GM23338 (cell line): ENCODE data around the gene SLC25A12. TPM values are rescaled to one million over a fixed set of nuclear protein-coding genes. Genes with fewer than 3 reads are reported as not detected.

Source experiments
- ATAC-seq: fragments of 200-7000 bp; cut with Tn5 transposase; 3 replicates; pipeline ENCODE4 v1.9.1; 2020
- DNase-seq: peaks from one replicate; pipeline ENCODE4 v3.0.0-alpha.2; 2015; ENCODE audit warnings: low spot score
- H2AFZ ChIP-seq: fragments of 200-600 bp; sonication (generic); 2 replicates; pipeline ENCODE4 v1.8.0; 2016; ENCODE audit warnings: antibody characterized with exemption, mild to moderate bottlenecking, moderate library complexity
- H3F3A ChIP-seq: fragments of 200-600 bp; sonication (generic); replicated peaks from 2 replicates; pipeline ENCODE4 v1.8.0; 2017; ENCODE audit warnings: antibody characterized with exemption, mixed run types, low read depth
- H3K27ac ChIP-seq: fragments of 200-600 bp; sonication (generic); 2 replicates; pipeline ENCODE4 v1.6.1; 2016; ENCODE audit warnings: low read depth
- H3K27me3 ChIP-seq: fragments of 200-600 bp; sonication (generic); 2 replicates; pipeline ENCODE4 v1.8.0; 2016; ENCODE audit warnings: mild to moderate bottlenecking, mixed run types, moderate library complexity; ENCODE audit not compliant: insufficient read depth
- H3K36me3 ChIP-seq: fragments of 200-600 bp; sonication (generic); 2 replicates; pipeline ENCODE4 v1.8.0; 2016; ENCODE audit warnings: mild to moderate bottlenecking; ENCODE audit not compliant: insufficient read depth
- H3K4me1 ChIP-seq: fragments of 200-600 bp; sonication (generic); 2 replicates; pipeline ENCODE4 v1.8.0; 2016; ENCODE audit warnings: mild to moderate bottlenecking, moderate library complexity; ENCODE audit not compliant: insufficient read depth
- H3K4me2 ChIP-seq: fragments of 200-600 bp; sonication (generic); 2 replicates; pipeline ENCODE4 v1.7.1; 2017; ENCODE audit warnings: mixed run types
- H3K4me3 ChIP-seq: fragments of 200-600 bp; sonication (generic); 2 replicates; pipeline ENCODE4 v1.6.1; 2016; ENCODE audit warnings: mixed run types
- H3K79me2 ChIP-seq: fragments of 200-600 bp; sonication (generic); replicated peaks from 2 replicates; pipeline ENCODE4 v1.8.0; 2017; ENCODE audit warnings: mild to moderate bottlenecking; ENCODE audit not compliant: insufficient read depth
- H3K9me2 ChIP-seq: fragments of 200-600 bp; sonication (generic); 2 replicates; pipeline ENCODE4 v1.8.0; 2017; ENCODE audit not compliant: insufficient read depth
- H4K20me1 ChIP-seq: fragments of 200-600 bp; sonication (generic); replicated peaks from 2 replicates; pipeline ENCODE4 v1.8.0; 2017; ENCODE audit warnings: mild to moderate bottlenecking; ENCODE audit not compliant: insufficient read depth
- H3K27ac Mint-ChIP-seq: 2 replicates; pipeline ENCODE4 v1.8.0; 2020; ENCODE audit warnings: inconsistent platforms, mild to moderate bottlenecking, moderate library complexity, mixed read lengths
- H3K27me3 Mint-ChIP-seq: 3 replicates; pipeline ENCODE4 v1.8.0; 2022; ENCODE audit warnings: low read depth, mild to moderate bottlenecking, moderate library complexity, mixed read lengths, inconsistent platforms; ENCODE audit not compliant: insufficient read depth, poor library complexity
- H3K36me3 Mint-ChIP-seq: 3 replicates; pipeline ENCODE4 v1.8.0; 2021; ENCODE audit warnings: low read depth, mild to moderate bottlenecking, inconsistent platforms, moderate library complexity, mixed read lengths
- H3K4me1 Mint-ChIP-seq: 3 replicates; pipeline ENCODE4 v1.8.0; 2020; ENCODE audit warnings: mild to moderate bottlenecking, inconsistent platforms, mixed read lengths
- H3K4me3 Mint-ChIP-seq: 3 replicates; pipeline ENCODE4 v1.8.0; 2021; ENCODE audit warnings: moderate library complexity, mild to moderate bottlenecking, inconsistent platforms, mixed read lengths
- H3K9me3 Mint-ChIP-seq: 3 replicates; pipeline ENCODE4 v1.8.0; 2020; ENCODE audit warnings: moderate library complexity, mild to moderate bottlenecking, inconsistent platforms, mixed read lengths
- CREB1 ChIP-seq: fragments of 250-450 bp; sonication (Bioruptor Pico); IDR thresholded peaks from 2 replicates; pipeline ENCODE4 v1.5.0; 2020; ENCODE audit warnings: low read depth, mild to moderate bottlenecking, moderate library complexity
- CTCF ChIP-seq, 2 experiments: fragments of 200-600 bp in 1 of 2; sonication (generic) in 1 of 2; conservative IDR thresholded peaks; 2 replicates each; pipeline versions ENCODE4 v1.5.1 to v1.6.1; 2016 to 2017; ENCODE audit warnings: antibody characterized with exemption in 2 of 2, low read depth in 2 of 2, mild to moderate bottlenecking in 2 of 2, moderate library complexity in 1 of 2
- ETS1 ChIP-seq: IDR thresholded peaks from 2 replicates; pipeline ENCODE4 v1.6.1; 2016; ENCODE audit warnings: antibody characterized with exemption
- EZH2 ChIP-seq: fragments of 200-600 bp; sonication (generic); IDR thresholded peaks from one replicate; pipeline ENCODE4 v1.8.0; 2017; ENCODE audit warnings: antibody characterized with exemption, mild to moderate bottlenecking, low read depth; ENCODE audit not compliant: unreplicated experiment
- EZH2phosphoT487 ChIP-seq: fragments of 200-600 bp; sonication (generic); IDR thresholded peaks from one replicate; pipeline ENCODE4 v1.8.1; 2018; ENCODE audit warnings: antibody characterized with exemption; ENCODE audit not compliant: unreplicated experiment
- JUNB ChIP-seq: IDR thresholded peaks from one replicate; pipeline ENCODE4 v1.6.1; 2016; ENCODE audit warnings: antibody characterized with exemption; ENCODE audit not compliant: unreplicated experiment
- NANOG ChIP-seq: IDR thresholded peaks from 2 replicates; pipeline ENCODE4 v1.6.1; 2016; ENCODE audit warnings: antibody characterized with exemption, borderline replicate concordance
- POLR2AphosphoS5 ChIP-seq: IDR thresholded peaks from 2 replicates; pipeline ENCODE4 v1.6.1; 2016; ENCODE audit warnings: antibody characterized with exemption, low read depth
- REST ChIP-seq: IDR thresholded peaks from one replicate; pipeline ENCODE4 v1.6.1; 2018; ENCODE audit warnings: antibody characterized with exemption; ENCODE audit not compliant: unreplicated experiment
- STAT1 ChIP-seq: IDR thresholded peaks from one replicate; pipeline ENCODE4 v1.6.1; 2016; ENCODE audit warnings: antibody characterized with exemption; ENCODE audit not compliant: unreplicated experiment
- ZNF114 ChIP-seq: fragments of 250-450 bp; sonication (Bioruptor Pico); IDR thresholded peaks from 2 replicates; pipeline ENCODE4 v1.5.0; 2020; ENCODE audit warnings: mild to moderate bottlenecking, moderate library complexity
- ZNF331 ChIP-seq: fragments of 250-450 bp; sonication (Bioruptor Pico); IDR thresholded peaks from 2 replicates; pipeline ENCODE4 v1.5.0; 2020; ENCODE audit warnings: low read depth, mild to moderate bottlenecking, moderate library complexity
- ZNF462 ChIP-seq: fragments of 250-450 bp; sonication (Bioruptor Pico); IDR thresholded peaks from 2 replicates; pipeline ENCODE4 v1.5.0; 2020; ENCODE audit warnings: mild to moderate bottlenecking, moderate library complexity
- polyA plus RNA-seq: library from polyadenylated mRNA; unstranded; fragments of >200 nt; fragmentation: Nextera tagmentation; extraction: Ambion mirVana; gene quantifications from 2 replicates; pipeline ENCODE4 v1.2.1, GENCODE V29; 2016
- total RNA-seq: library from RNA; depleted of rRNA; stranded (reverse); fragments of >200 nt; shearing (Covaris generic); gene quantifications from 2 replicates; pipeline ENCODE4 v1.2.3, GENCODE V29; 2014

SLC25A12 gene
- total and polyA plus RNA-seq, 2 experiments from 2014 or later, result 4.8 to 14.8 TPM

GRCh38 chr2:171894612-171894947, 536 bp upstream of the SLC25A12 start:
- DNase-seq (no peak), ATAC-seq (no peak)
- peaks cover 10% of the 10 kb centered on the region; the same call in 2 of the 3 replicates for H3K36me3 Mint-ChIP-seq
- H3K79me2 ChIP-seq, result no peaks in the 10 kb centered on the region
- H3K27me3 ChIP-seq, result no peaks in the 10 kb centered on the region
- peaks cover 15% of the 10 kb centered on the region for H3K4me1 Mint-ChIP-seq
- H3F3A ChIP-seq, result no peaks in the 10 kb centered on the region
- H2AFZ ChIP-seq, result peak overlapping the region; percentile 98
- no peaks in the 10 kb centered on the region for H3K9me2 ChIP-seq
- no peaks in the 10 kb centered on the region; the same call in 1 of the 2 replicates for H3K36me3 ChIP-seq
- no peak for TF ChIP-seq EZH2
- no peak for TF ChIP-seq EZH2phosphoT487
- TF ChIP-seq CTCF (conservative IDR thresholded peaks at IDR 0.05; ENCODE audit: low read depth in 2 of 2), result no peak
- no peak for TF ChIP-seq REST
- no peak for TF ChIP-seq NANOG
- TF ChIP-seq ZNF462, result no peak
- TF ChIP-seq ZNF114 (CRISPR knock-in tag), result no peak
- TF ChIP-seq POLR2AphosphoS5, result no peak
- no peak for TF ChIP-seq ETS1
- no peak for TF ChIP-seq JUNB
- no peak for TF ChIP-seq ZNF331 (CRISPR knock-in tag)
- no peak for TF ChIP-seq CREB1 (CRISPR knock-in tag)
- TF ChIP-seq STAT1, result no peak
- no peak overlapping the region; the same call in 1 of the 2 replicates for H3K27ac Mint-ChIP-seq
- no peak overlapping the region for H3K27ac ChIP-seq
- peaks cover 4% of the 10 kb centered on the region; the same call in 1 of the 2 replicates for H3K4me1 ChIP-seq
- no peaks in the 10 kb centered on the region for H4K20me1 ChIP-seq
- H3K9me3 Mint-ChIP-seq, result peaks cover 18% of the 10 kb centered on the region
- peaks cover 7% of the 10 kb centered on the region for H3K27me3 Mint-ChIP-seq
- peak overlapping the region; percentile 80 for H3K4me2 ChIP-seq
- peak overlapping the region; percentile 91 for H3K4me3 Mint-ChIP-seq
- H3K4me3 ChIP-seq, result peak overlapping the region; percentile 97
